Measurements from ENCODE around the gene CARM1. TPM values are rescaled to one million over a fixed set of nuclear protein-coding genes. Genes with fewer than 3 reads are reported as not detected.

Gene CARM1
- total RNA-seq, 1 experiment from 2014 or later: 56.2 TPM

Small RNAs within 50 kb of the gene (microRNA-seq; reads per million reads assigned to microRNA genes)
- gene MIR6793 (ENCODE audit: unreplicated experiment): 0.75 reads per million

Other genes with a start within 250 kb of the CARM1 start
- gene SLC44A2, start 246.0 kb upstream of the CARM1 start, total RNA-seq (2014; rRNA removed): 63.9 and 87.3 TPM in 2 replicates
- gene ILF3, start 217.2 kb upstream of the CARM1 start, total RNA-seq (2014; rRNA removed): 322 and 441 TPM in 2 replicates
- 72.7 and 79.7 TPM in 2 replicates for gene QTRT1, start 170.1 kb upstream of the CARM1 start, total RNA-seq (2014; rRNA removed)
- 150 and 211 TPM in 2 replicates for gene DNM2, start 153.5 kb upstream of the CARM1 start, total RNA-seq (2014; rRNA removed)
- 81.2 and 94.6 TPM in 2 replicates for gene TMED1, start 35.3 kb upstream of the CARM1 start, total RNA-seq (2014; rRNA removed)
- gene C19orf38, start 23.1 kb upstream of the CARM1 start, total RNA-seq (2014; rRNA removed): 0.07 and 0.63 TPM in 2 replicates
- gene YIPF2, start 57.1 kb downstream of the CARM1 start, total RNA-seq (2014; rRNA removed): 126 and 131 TPM in 2 replicates
- gene TIMM29, start 57.3 kb downstream of the CARM1 start, total RNA-seq (2014; rRNA removed): 60.7 and 90.1 TPM in 2 replicates
- 197 and 316 TPM in 2 replicates for gene SMARCA4, start 89.5 kb downstream of the CARM1 start, total RNA-seq (2014; rRNA removed)
- gene LDLR, start 217.9 kb downstream of the CARM1 start, total RNA-seq (2014; rRNA removed): 302 and 349 TPM in 2 replicates